DOHH2 (cell line): Measurements from ENCODE around the gene USH1C.

Experiments
- H3F3A ChIP-seq: fragments of 200-600 bp; sonication (generic), shearing (Covaris generic); 2 replicates; pipeline ENCODE4 v1.6.0; 2016; ENCODE audit warnings: antibody characterized with exemption, mild to moderate bottlenecking; ENCODE audit not compliant: control insufficient read depth, insufficient read depth
- H3K27ac ChIP-seq: fragments of 200-600 bp; sonication (generic); 2 replicates; pipeline ENCODE4 v1.5.1; 2014; ENCODE audit warnings: low read depth, mild to moderate bottlenecking, low read length, moderate library complexity
- H3K27me3 ChIP-seq: fragments of 200-600 bp; sonication (generic); 2 replicates; pipeline ENCODE4 v1.6.1; 2014; ENCODE audit warnings: mild to moderate bottlenecking, low read length, mixed read lengths; ENCODE audit not compliant: control insufficient read depth
- H3K36me3 ChIP-seq: fragments of 200-600 bp; sonication (generic); 2 replicates; pipeline ENCODE4 v1.6.1; 2014; ENCODE audit warnings: mild to moderate bottlenecking, low read length, moderate library complexity, mixed read lengths; ENCODE audit not compliant: control insufficient read depth
- H3K4me1 ChIP-seq: fragments of 200-600 bp; sonication (generic); 2 replicates; pipeline ENCODE4 v1.6.1; 2014; ENCODE audit warnings: mild to moderate bottlenecking, low read length, mixed read lengths; ENCODE audit not compliant: control insufficient read depth
- H3K4me2 ChIP-seq: fragments of 200-600 bp; sonication (generic); 2 replicates; pipeline ENCODE4 v1.6.0; 2014; ENCODE audit warnings: mild to moderate bottlenecking, low read length, moderate library complexity
- H3K4me3 ChIP-seq: fragments of 200-600 bp; sonication (generic); 2 replicates; pipeline ENCODE4 v1.5.1; 2014; ENCODE audit warnings: mild to moderate bottlenecking, low read length, mixed read lengths
- H3K79me2 ChIP-seq: fragments of 200-600 bp; sonication (generic); 2 replicates; pipeline ENCODE4 v1.6.1; 2014; ENCODE audit warnings: mild to moderate bottlenecking, low read length, mixed read lengths; ENCODE audit not compliant: control insufficient read depth
- H3K9me2 ChIP-seq: fragments of 200-600 bp; sonication (generic); replicated peaks from 2 replicates; pipeline ENCODE4 v1.6.1; 2014; ENCODE audit warnings: mild to moderate bottlenecking, low read length, mixed read lengths; ENCODE audit not compliant: control insufficient read depth
- H3K9me3 ChIP-seq: fragments of 200-600 bp; sonication (generic); 2 replicates; pipeline ENCODE4 v1.6.1; 2014; ENCODE audit warnings: antibody characterized with exemption, low read length, mixed read lengths; ENCODE audit not compliant: control insufficient read depth, insufficient read depth
- H4K20me1 ChIP-seq: fragments of 200-600 bp; sonication (generic); 2 replicates; pipeline ENCODE4 v1.6.0; 2014; ENCODE audit warnings: low read depth, mild to moderate bottlenecking, antibody characterized with exemption, low read length, moderate library complexity; ENCODE audit not compliant: control insufficient read depth, insufficient read depth
- EZH2phosphoT487 ChIP-seq: fragments of 200-600 bp; sonication (generic); IDR thresholded peaks from 2 replicates; pipeline ENCODE4 v1.6.1; 2017; ENCODE audit warnings: borderline replicate concordance, mild to moderate bottlenecking, antibody characterized with exemption, low read length, moderate library complexity, mixed read lengths
- TF ChIP-seq, protein P1 (sequence below): fragments of 200-600 bp; sonication (generic); IDR thresholded peaks from one replicate; pipeline ENCODE4 v1.5.1; 2014; ENCODE audit warnings: antibody characterized with exemption, mild to moderate bottlenecking, low read depth, low read length; ENCODE audit not compliant: poor library complexity, severe bottlenecking

USH1C gene

DNA sequence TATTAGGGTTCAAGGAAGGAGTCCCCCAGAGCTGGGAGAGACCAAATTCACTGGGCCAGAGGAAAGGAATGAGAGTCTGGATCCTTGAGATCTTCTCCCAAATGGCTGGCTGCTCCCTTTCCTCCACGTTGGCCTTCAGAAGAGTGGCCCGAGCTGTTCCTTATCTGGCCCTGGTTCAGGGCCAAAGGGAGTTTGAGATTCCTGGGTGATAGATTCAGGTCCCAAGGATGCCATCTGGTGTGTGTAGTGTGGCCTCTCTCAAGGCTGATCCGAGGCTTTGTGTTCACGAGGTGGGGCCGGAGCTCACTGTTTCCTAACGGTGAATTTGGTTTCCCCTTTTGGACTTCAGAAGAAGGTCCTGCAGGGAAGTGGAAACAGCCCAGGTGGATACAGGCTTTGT lies 50.2 kb downstream of the USH1C start:
- Histone ChIP-seq H3K4me2 (no peak overlapping the region), H3K9me3 (no peaks in the 10 kb centered on the region), H3K9me2 (no peaks in the 10 kb centered on the region), H4K20me1 (no peaks in the 10 kb centered on the region), H3K4me3 (no peak overlapping the region), H3K4me1 (no peaks in the 10 kb centered on the region), H3K27ac (no peak overlapping the region), H3F3A (no peaks in the 10 kb centered on the region), H3K27me3 (peaks cover 4% of the 10 kb centered on the region; the same call in 1 of the 2 replicates), H3K79me2 (no peaks in the 10 kb centered on the region), H3K36me3 (no peaks in the 10 kb centered on the region)
- TF ChIP-seq, protein P1, sequence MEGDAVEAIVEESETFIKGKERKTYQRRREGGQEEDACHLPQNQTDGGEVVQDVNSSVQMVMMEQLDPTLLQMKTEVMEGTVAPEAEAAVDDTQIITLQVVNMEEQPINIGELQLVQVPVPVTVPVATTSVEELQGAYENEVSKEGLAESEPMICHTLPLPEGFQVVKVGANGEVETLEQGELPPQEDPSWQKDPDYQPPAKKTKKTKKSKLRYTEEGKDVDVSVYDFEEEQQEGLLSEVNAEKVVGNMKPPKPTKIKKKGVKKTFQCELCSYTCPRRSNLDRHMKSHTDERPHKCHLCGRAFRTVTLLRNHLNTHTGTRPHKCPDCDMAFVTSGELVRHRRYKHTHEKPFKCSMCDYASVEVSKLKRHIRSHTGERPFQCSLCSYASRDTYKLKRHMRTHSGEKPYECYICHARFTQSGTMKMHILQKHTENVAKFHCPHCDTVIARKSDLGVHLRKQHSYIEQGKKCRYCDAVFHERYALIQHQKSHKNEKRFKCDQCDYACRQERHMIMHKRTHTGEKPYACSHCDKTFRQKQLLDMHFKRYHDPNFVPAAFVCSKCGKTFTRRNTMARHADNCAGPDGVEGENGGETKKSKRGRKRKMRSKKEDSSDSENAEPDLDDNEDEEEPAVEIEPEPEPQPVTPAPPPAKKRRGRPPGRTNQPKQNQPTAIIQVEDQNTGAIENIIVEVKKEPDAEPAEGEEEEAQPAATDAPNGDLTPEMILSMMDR: no peak
- TF ChIP-seq EZH2phosphoT487: no peak

DNA sequence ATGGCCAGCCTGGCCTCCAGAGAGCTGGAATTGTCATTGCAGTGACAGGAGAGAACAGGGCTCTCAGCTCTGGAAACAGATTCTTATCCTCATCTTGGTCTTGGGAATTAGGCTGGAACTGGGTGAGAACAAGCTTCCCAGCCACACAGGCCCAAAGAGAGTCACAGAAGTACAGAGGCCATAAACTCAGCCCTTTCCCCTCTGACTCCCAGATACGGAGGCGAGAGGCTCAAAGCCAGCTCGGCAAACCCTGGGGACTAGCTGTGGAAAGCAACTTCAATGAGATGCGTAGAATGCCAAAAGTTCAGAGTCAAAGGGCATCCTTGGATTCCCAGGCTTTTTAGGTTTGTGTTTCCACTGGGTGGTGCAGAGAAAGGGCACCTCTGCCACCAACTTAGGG lies 53.3 kb downstream of the USH1C start:
- H3K9me2 ChIP-seq: no peaks in the 10 kb centered on the region
- H3K4me2 ChIP-seq: no peak overlapping the region
- no peak overlapping the region for H3K27ac ChIP-seq
- H3K9me3 ChIP-seq: no peaks in the 10 kb centered on the region
- no peaks in the 10 kb centered on the region for H3K36me3 ChIP-seq
- peaks cover 2% of the 10 kb centered on the region; the same call in 1 of the 2 replicates for H3K27me3 ChIP-seq
- no peaks in the 10 kb centered on the region for H3K79me2 ChIP-seq
- TF ChIP-seq EZH2phosphoT487: no peak
- TF ChIP-seq, protein P1: no peak
- no peaks in the 10 kb centered on the region for H4K20me1 ChIP-seq
- no peak overlapping the region for H3K4me3 ChIP-seq
- H3F3A ChIP-seq: no peaks in the 10 kb centered on the region
- no peaks in the 10 kb centered on the region for H3K4me1 ChIP-seq

DNA sequence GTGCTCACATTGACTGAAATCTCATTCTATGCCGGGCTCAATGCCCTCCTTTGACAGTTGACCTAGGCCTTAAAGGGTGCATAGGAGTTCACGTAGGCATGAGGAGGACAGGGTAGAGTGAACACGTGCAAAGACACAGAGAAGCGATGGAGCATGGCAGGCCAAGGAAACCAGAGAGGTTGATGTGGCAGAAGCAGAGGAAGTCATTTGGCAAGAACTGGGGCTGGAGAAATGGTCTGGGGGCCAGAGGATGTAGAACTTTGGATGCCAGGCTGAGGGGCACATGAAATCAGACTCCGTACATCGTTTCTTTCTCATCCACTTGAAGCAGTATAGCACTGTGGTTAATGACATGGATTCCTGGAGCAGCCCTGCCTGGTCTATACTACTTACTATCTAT lies 54.0 kb downstream of the USH1C start:
- H4K20me1 ChIP-seq: no peaks in the 10 kb centered on the region
- no peak overlapping the region for H3K4me3 ChIP-seq
- no peaks in the 10 kb centered on the region for H3K9me2 ChIP-seq
- H3K4me2 ChIP-seq: no peak overlapping the region
- TF ChIP-seq, protein P1: no peak
- no peak for TF ChIP-seq EZH2phosphoT487
- no peaks in the 10 kb centered on the region for H3K9me3 ChIP-seq
- no peak overlapping the region for H3K27ac ChIP-seq
- H3F3A ChIP-seq: no peaks in the 10 kb centered on the region
- H3K79me2 ChIP-seq: no peaks in the 10 kb centered on the region
- H3K36me3 ChIP-seq: no peaks in the 10 kb centered on the region
- peaks cover 2% of the 10 kb centered on the region; the same call in 1 of the 2 replicates for H3K27me3 ChIP-seq
- H3K4me1 ChIP-seq: no peaks in the 10 kb centered on the region
